Stimulated activated naive B cell treated with anti-CD40 and anti-IgM and Interleukin-4, amounts not matched to agents 10 μg/mL and 1 μg/mL and 100 μg/mL, for 72 hours (primary cell): ENCODE measurements around the gene OVAAL.

Source experiments
- ATAC-seq, 2 donors: fragments of 150-1000 bp; cut with Tn5 transposase; replicated peaks; 2 replicates each; pipeline ENCODE4 v1.10.0; 2021; ENCODE audit warnings: moderate library complexity in 1 of 2
- DNase-seq: peaks from one replicate; pipeline ENCODE4 v3.0.0; 2021
- H3K27ac Mint-ChIP-seq: one replicate; pipeline ENCODE4 v1.8.0; 2022; ENCODE audit warnings: mild to moderate bottlenecking, mixed read lengths
- H3K27me3 Mint-ChIP-seq, 2 donors: one replicate each; pipeline ENCODE4 v1.8.0; 2022; ENCODE audit warnings: mixed read lengths in 2 of 2
- H3K36me3 Mint-ChIP-seq, 2 donors: one replicate each; pipeline ENCODE4 v1.8.0; 2022; ENCODE audit warnings: mixed read lengths in 2 of 2, mild to moderate bottlenecking in 1 of 2
- H3K4me1 Mint-ChIP-seq, 2 donors: one replicate each; pipeline ENCODE4 v1.8.0; 2022; ENCODE audit warnings: mixed read lengths in 2 of 2, mild to moderate bottlenecking in 1 of 2
- H3K4me3 Mint-ChIP-seq, 2 donors: one replicate each; pipeline ENCODE4 v1.8.0; 2022; ENCODE audit warnings: mild to moderate bottlenecking in 2 of 2, mixed read lengths in 2 of 2, moderate library complexity in 1 of 2
- H3K9me3 Mint-ChIP-seq, 2 donors: one replicate each; pipeline ENCODE4 v1.8.0; 2022; ENCODE audit warnings: mixed read lengths in 2 of 2, mild to moderate bottlenecking in 1 of 2

The OVAAL gene

GRCh38 chr1:180595966-180596365, 37.2 kb downstream of the OVAAL start:
- Mint-ChIP-seq H3K27me3 (peaks cover 7 to 8% of the 10 kb centered on the region in 2 donors), H3K4me3 (no peak overlapping the region), H3K27ac (no peak overlapping the region), H3K36me3 (no peaks in the 10 kb centered on the region), H3K9me3 (no peaks in the 10 kb centered on the region), H3K4me1 (no peaks in the 10 kb centered on the region)
- ATAC-seq (no peak), DNase-seq (no peak)

- Mint-ChIP-seq H3K9me3 (no peaks in the 10 kb centered on the region), H3K27ac (no peak overlapping the region), H3K36me3 (no peaks in the 10 kb centered on the region), H3K4me1 (no peaks in the 10 kb centered on the region), H3K27me3 (peaks cover 7 to 8% of the 10 kb centered on the region in 2 donors), H3K4me3 (no peak overlapping the region)
- no peak for DNase-seq
- no peak for ATAC-seq
These were observed 38.8 kb downstream of the OVAAL start for GRCh38 chr1:180597520-180597919.

GRCh38 chr1:180598333-180598974, 39.7 kb downstream of the OVAAL start:
- H3K4me1 Mint-ChIP-seq = no peaks in the 10 kb centered on the region
- no peaks in the 10 kb centered on the region for H3K9me3 Mint-ChIP-seq
- no peak for DNase-seq
- ATAC-seq = no peak
- H3K36me3 Mint-ChIP-seq = no peaks in the 10 kb centered on the region
- no peak overlapping the region for H3K4me3 Mint-ChIP-seq
- peaks cover 5 to 7% of the 10 kb centered on the region in 2 donors for H3K27me3 Mint-ChIP-seq
- no peak overlapping the region for H3K27ac Mint-ChIP-seq

GRCh38 chr1:180600343-180600742, 41.6 kb downstream of the OVAAL start:
- no peaks in the 10 kb centered on the region for H3K9me3 Mint-ChIP-seq
- H3K36me3 Mint-ChIP-seq = no peaks in the 10 kb centered on the region
- no peak overlapping the region for H3K4me3 Mint-ChIP-seq
- H3K27me3 Mint-ChIP-seq = peaks cover 0 to 2% of the 10 kb centered on the region in 2 donors
- ATAC-seq (no peak), DNase-seq (no peak)
- H3K4me1 Mint-ChIP-seq = no peaks in the 10 kb centered on the region
- H3K27ac Mint-ChIP-seq = no peak overlapping the region

- H3K4me3 Mint-ChIP-seq = no peak overlapping the region
- no peaks in the 10 kb centered on the region for H3K27me3 Mint-ChIP-seq
- H3K4me1 Mint-ChIP-seq = no peaks in the 10 kb centered on the region
- ATAC-seq (no peak), DNase-seq (no peak)
- no peaks in the 10 kb centered on the region for H3K36me3 Mint-ChIP-seq
- no peak overlapping the region for H3K27ac Mint-ChIP-seq
- H3K9me3 Mint-ChIP-seq = no peaks in the 10 kb centered on the region
These were observed 42.7 kb downstream of the OVAAL start for GRCh38 chr1:180601512-180601911.

- Mint-ChIP-seq H3K4me3 (no peak overlapping the region), H3K27ac (no peak overlapping the region), H3K4me1 (no peaks in the 10 kb centered on the region), H3K27me3 (no peaks in the 10 kb centered on the region), H3K9me3 (no peaks in the 10 kb centered on the region), H3K36me3 (no peaks in the 10 kb centered on the region)
- DNase-seq = no peak
- no peak for ATAC-seq
These were observed 44.6 kb downstream of the OVAAL start for GRCh38 chr1:180603223-180603849.

- no peak for DNase-seq
- H3K27me3 Mint-ChIP-seq = no peaks in the 10 kb centered on the region
- H3K27ac Mint-ChIP-seq = no peak overlapping the region
- H3K4me1 Mint-ChIP-seq = no peaks in the 10 kb centered on the region
- no peaks in the 10 kb centered on the region for H3K9me3 Mint-ChIP-seq
- H3K36me3 Mint-ChIP-seq = no peaks in the 10 kb centered on the region
- H3K4me3 Mint-ChIP-seq = no peak overlapping the region
- no peak for ATAC-seq
These were observed 45.1 kb downstream of the OVAAL start for GRCh38 chr1:180603850-180604226.

GRCh38 chr1:180606155-180606554, 47.4 kb downstream of the OVAAL start:
- Mint-ChIP-seq H3K27me3 (no peaks in the 10 kb centered on the region), H3K9me3 (peaks cover 0 to 3% of the 10 kb centered on the region in 2 donors), H3K27ac (no peak overlapping the region), H3K4me1 (peaks cover 4 to 8% of the 10 kb centered on the region in 2 donors), H3K4me3 (no peak overlapping the region), H3K36me3 (no peaks in the 10 kb centered on the region)
- DNase-seq = no peak
- ATAC-seq = no peak

GRCh38 chr1:180609643-180610555, 51.1 kb downstream of the OVAAL start:
- Mint-ChIP-seq H3K4me3 (no peak overlapping the region), H3K27ac (no peak overlapping the region), H3K36me3 (no peaks in the 10 kb centered on the region), H3K27me3 (no peaks in the 10 kb centered on the region), H3K4me1 (peaks cover 8 to 12% of the 10 kb centered on the region in 2 donors), H3K9me3 (peaks cover 0 to 5% of the 10 kb centered on the region in 2 donors)
- ATAC-seq = no peak
- no peak for DNase-seq

GRCh38 chr1:180610556-180611015, 51.8 kb downstream of the OVAAL start:
- no peaks in the 10 kb centered on the region for H3K27me3 Mint-ChIP-seq
- peaks cover 8 to 12% of the 10 kb centered on the region in 2 donors for H3K4me1 Mint-ChIP-seq
- DNase-seq (no peak), ATAC-seq (no peak)
- no peak overlapping the region for H3K27ac Mint-ChIP-seq
- H3K4me3 Mint-ChIP-seq = no peak overlapping the region
- no peaks in the 10 kb centered on the region for H3K36me3 Mint-ChIP-seq
- H3K9me3 Mint-ChIP-seq = peaks cover 0 to 5% of the 10 kb centered on the region in 2 donors

GRCh38 chr1:180611016-180611930, 52.5 kb downstream of the OVAAL start:
- peak overlapping the region; percentile 53 for H3K27ac Mint-ChIP-seq
- H3K9me3 Mint-ChIP-seq = peaks cover 0 to 5% of the 10 kb centered on the region in 2 donors
- H3K36me3 Mint-ChIP-seq = no peaks in the 10 kb centered on the region
- H3K4me3 Mint-ChIP-seq = no peak overlapping the region
- ATAC-seq (peak; percentile 81 to 94), DNase-seq (no peak)
- H3K27me3 Mint-ChIP-seq = no peaks in the 10 kb centered on the region
- peaks cover 8 to 12% of the 10 kb centered on the region in 2 donors for H3K4me1 Mint-ChIP-seq

GRCh38 chr1:180612632-180613031, 53.9 kb downstream of the OVAAL start:
- Mint-ChIP-seq H3K27ac (no peak overlapping the region), H3K36me3 (no peaks in the 10 kb centered on the region), H3K4me1 (peaks cover 8 to 12% of the 10 kb centered on the region in 2 donors), H3K4me3 (no peak overlapping the region), H3K9me3 (peaks cover 0 to 5% of the 10 kb centered on the region in 2 donors), H3K27me3 (no peaks in the 10 kb centered on the region)
- ATAC-seq = no peak
- DNase-seq = no peak

- ATAC-seq (no peak), DNase-seq (no peak)
- H3K36me3 Mint-ChIP-seq = no peaks in the 10 kb centered on the region
- peaks cover 8 to 10% of the 10 kb centered on the region in 2 donors for H3K4me1 Mint-ChIP-seq
- no peaks in the 10 kb centered on the region for H3K27me3 Mint-ChIP-seq
- H3K27ac Mint-ChIP-seq = no peak overlapping the region
- no peak overlapping the region for H3K4me3 Mint-ChIP-seq
- H3K9me3 Mint-ChIP-seq = peaks cover 0 to 4% of the 10 kb centered on the region in 2 donors
These were observed 56.0 kb downstream of the OVAAL start for GRCh38 chr1:180614730-180615129.
